HG03571 (cell line): ENCODE data around the gene IL20RA.

ENCODE experiments used
- ATAC-seq: cut with Tn5 transposase; IDR thresholded peaks from one replicate; pipeline ENCODE4 v1.9.1; 2021; ENCODE audit not compliant: unreplicated experiment

IL20RA gene

GRCh38 chr6:137008204-137008603 lies 36.6 kb downstream of the IL20RA start:
- no peak for ATAC-seq

- no peak for ATAC-seq
Observed at GRCh38 chr6:137006056-137006455, 38.7 kb downstream of the IL20RA start.

- ATAC-seq = no peak
Observed at GRCh38 chr6:137005073-137005472, 39.7 kb downstream of the IL20RA start.

GRCh38 chr6:137002505-137002904 lies 42.3 kb downstream of the IL20RA start:
- no peak for ATAC-seq

GRCh38 chr6:137001977-137002302 lies 42.8 kb downstream of the IL20RA start:
- no peak for ATAC-seq

GRCh38 chr6:137001299-137001976 lies 43.3 kb downstream of the IL20RA start:
- ATAC-seq = no peak

GRCh38 chr6:137000825-137001224 lies 43.9 kb downstream of the IL20RA start:
- ATAC-seq = no peak

- ATAC-seq = no peak
Observed at GRCh38 chr6:136995521-136995920, 49.2 kb downstream of the IL20RA start.

- no peak for ATAC-seq
Observed at GRCh38 chr6:136994782-136995181, 50.0 kb downstream of the IL20RA start.

GRCh38 chr6:136992113-136992512 lies 52.7 kb downstream of the IL20RA start:
- no peak for ATAC-seq

- ATAC-seq = no peak
Observed at GRCh38 chr6:136991646-136992045, 53.1 kb downstream of the IL20RA start.

GRCh38 chr6:136990754-136991153 lies 54.0 kb downstream of the IL20RA start:
- no peak for ATAC-seq

GRCh38 chr6:136990242-136990578 lies 54.6 kb downstream of the IL20RA start:
- no peak for ATAC-seq

GRCh38 chr6:136989571-136990241 lies 55.1 kb downstream of the IL20RA start:
- no peak for ATAC-seq

- no peak for ATAC-seq
Observed at GRCh38 chr6:136987526-136987925, 57.2 kb downstream of the IL20RA start.

GRCh38 chr6:136985502-136985901 lies 59.3 kb downstream of the IL20RA start:
- ATAC-seq = no peak

- ATAC-seq = no peak
Observed at GRCh38 chr6:136984578-136984977, 60.2 kb downstream of the IL20RA start.

GRCh38 chr6:136983687-136984086 lies 61.1 kb downstream of the IL20RA start:
- ATAC-seq = no peak

- ATAC-seq = no peak
Observed at GRCh38 chr6:136982928-136983327, 61.8 kb downstream of the IL20RA start.

- no peak for ATAC-seq
Observed at GRCh38 chr6:136980070-136980469, 64.7 kb downstream of the IL20RA start.

- no peak for ATAC-seq
Observed at GRCh38 chr6:136979206-136979605, 65.6 kb downstream of the IL20RA start.

GRCh38 chr6:136977075-136977474 lies 67.7 kb downstream of the IL20RA start:
- ATAC-seq = no peak

GRCh38 chr6:136975089-136975715 lies 69.6 kb downstream of the IL20RA start:
- ATAC-seq = no peak
